Iris pigment epithelial cell (primary cell): ENCODE results near the gene SHD.

Experiments
- DNase-seq: peaks from one replicate; pipeline ENCODE4 v3.0.0-alpha.2; 2011; ENCODE audit warnings: low read depth

SHD gene

DNA sequence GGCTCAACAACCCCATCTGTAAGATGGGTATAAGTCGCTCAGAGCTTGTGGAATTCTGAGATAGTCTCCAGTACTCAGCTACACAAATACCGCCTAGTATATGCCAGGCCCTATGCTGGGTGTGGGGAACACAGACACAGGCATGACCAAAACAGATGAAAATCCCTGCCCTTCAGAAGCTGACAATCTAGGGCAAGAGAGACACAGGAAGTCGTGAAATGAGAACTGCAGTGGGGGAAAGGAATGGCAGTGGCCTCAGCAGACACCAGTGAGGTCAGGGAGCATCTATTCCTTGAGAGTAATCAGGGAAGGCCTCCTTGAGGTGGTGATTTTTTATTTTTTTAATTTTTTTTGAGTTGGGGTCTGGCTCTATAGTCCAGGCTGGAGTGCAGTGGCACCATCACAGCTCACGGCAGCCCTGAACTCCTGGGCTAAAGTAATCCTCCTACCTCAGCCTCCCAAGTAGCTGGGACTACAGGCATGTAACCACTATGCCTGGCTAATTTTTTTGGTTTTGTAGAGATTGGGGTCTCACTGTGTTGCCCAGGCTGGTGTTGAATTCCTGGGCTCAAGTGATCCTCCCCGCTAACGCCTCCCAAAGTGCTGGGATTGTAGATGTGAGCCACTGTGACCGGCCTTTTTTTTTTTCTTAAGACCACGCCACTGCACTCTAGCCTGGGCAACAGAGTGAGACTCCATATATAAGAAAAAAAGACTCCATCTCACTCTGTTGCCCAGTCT is 19.9 kb downstream of the SHD start:
- DNase-seq, result no peak

- no peak for DNase-seq
These were observed 21.5 kb downstream of the SHD start for GRCh38 chr19:4300589-4300988.

DNA sequence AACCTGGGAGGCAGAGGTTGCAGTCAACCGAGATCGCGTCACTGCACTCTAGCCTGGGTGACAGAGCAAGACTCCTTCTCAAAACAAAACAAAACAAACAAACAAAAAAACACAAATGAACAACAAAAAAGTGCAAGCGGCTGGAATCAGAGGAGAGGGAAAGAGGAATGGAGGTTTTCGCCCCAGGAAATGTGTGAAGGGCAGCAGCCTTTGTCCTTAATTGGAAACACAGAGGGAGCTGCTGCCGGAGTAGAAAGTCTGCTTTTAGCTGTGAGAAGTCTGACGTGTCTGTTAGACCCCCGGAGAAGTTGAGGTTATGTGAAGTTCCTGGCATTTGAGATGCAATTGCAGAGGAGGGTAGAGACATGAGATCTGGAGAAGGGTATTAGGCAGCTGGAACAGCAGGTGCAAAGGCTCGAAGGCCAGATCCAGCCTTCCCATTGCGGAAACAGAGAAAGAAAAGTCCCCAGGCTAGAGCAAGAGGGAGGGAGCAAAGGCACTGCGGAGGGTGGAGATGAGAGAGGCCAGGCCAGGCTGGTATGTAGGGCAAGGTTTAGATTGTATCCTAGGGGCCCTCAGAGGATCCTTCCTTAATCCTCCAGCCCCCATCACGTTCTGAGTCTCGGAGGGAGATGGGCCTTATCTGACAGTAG is 22.6 kb downstream of the SHD start:
- no peak for DNase-seq

- DNase-seq, result no peak
These were observed 23.2 kb downstream of the SHD start, which contains the start of gene TMIGD2 for GRCh38 chr19:4302243-4302640. TSS of gene TMIGD2 (minus strand) at chr19:4302389. CDS start at chr19:4302385, 4 bp downstream.

DNA sequence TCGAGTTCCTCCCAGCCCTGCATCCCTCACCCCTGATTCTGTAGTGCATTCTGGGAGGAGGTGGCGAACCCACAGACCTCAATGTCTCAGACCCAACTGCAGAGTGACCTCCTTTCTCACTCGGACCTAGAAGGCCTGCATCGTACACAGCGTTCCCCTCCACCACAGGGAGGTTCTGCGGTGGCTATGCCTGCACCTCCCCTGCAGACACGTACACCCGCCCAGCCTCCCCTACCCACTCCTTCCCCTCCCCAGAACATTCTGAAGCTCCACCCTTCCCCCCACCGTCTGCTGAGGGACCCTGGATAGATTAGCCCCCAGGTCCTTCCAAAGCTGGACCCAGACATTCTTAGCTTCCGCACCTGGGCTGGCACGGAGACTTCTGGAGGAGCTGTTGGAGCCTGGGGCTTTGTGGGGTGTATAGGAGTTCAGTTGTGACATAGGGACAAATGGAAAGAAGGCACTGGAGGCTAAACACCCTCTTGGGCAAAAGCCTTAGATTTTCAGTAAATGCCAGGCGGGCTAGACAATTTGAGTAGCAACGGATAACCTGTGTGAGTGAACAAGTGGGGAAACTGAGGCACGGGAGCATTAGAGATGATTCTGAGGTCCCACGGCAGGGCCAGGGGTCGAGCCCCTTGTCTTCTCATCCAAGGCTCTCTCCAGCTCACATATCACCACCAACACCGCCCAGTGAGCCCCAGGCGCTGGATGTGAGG is 24.9 kb downstream of the SHD start:
- DNase-seq, result no peak

- DNase-seq, result peak; percentile 40
These were observed 25.6 kb downstream of the SHD start, which contains the start of gene FSD1 for GRCh38 chr19:4304538-4305256. TSS of gene FSD1 (plus strand) at chr19:4304598. CDS start at chr19:4304747, 149 bp downstream.

- no peak for DNase-seq
These were observed 26.2 kb downstream of the SHD start for GRCh38 chr19:4305257-4305612.

DNA sequence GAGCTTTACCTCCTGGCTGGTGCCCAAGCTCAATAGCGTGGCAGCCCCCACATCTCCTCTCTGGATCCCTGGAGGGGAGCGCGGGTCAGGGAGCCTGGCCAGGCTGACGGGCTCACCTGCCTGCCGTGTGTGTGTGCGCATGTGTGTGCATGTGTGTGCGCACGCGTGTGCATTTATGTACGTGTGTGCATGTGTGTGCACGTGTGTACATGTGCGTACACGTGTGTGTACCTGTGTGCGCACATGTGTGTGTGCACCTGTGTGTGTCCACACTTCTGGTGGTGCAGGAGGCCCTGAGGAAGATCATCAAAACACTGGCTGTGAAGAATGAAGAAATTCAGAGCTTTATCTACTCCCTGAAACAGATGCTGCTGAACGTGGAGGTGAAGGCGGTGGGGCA is 26.6 kb downstream of the SHD start:
- DNase-seq, result no peak

DNA sequence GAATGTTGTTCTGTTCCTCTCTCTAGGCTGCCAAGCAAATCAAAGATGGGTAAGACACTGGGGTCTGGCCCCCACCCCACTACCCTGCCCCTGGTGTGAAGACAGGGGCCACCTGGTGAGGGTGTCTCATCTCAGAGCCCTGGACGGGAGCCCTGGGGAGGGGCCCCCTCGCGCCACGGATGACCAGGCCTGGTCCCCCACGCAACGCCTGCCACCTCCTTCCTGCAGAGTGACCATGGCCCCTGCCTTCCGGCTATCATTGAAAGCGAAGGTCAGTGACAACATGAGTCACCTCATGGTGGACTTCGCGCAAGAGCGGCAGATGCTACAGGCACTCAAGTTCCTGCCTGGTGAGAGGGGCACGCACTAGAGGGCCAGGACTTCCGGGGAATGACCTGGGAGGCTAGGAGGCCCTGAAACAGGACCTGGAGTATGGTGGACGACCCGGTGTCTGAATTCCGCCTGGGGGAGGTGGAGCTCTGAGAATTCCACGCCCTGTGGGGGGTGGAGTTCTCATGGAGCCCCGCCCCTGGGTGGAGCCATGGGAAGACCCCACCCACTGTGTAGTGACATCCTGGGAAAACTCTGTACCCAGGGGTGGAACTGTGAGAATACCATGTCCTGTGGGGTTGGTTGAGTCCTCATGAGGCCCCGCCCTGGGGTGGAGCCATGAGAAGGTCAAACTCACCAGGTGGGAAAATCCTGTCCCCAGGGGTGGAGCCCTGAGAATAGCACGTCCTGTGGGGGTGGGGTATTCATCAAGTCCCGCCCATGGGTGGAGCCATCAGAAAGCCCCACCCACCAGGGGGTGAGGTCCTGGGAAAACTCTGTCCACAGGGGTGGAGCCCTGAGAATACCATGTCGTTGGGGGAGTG is 31.4 kb downstream of the SHD start:
- DNase-seq, result no peak

- DNase-seq, result no peak
These were observed 34.9 kb downstream of the SHD start for GRCh38 chr19:4313847-4314490.

- peak; percentile 28 for DNase-seq
These were observed 37.9 kb downstream of the SHD start for GRCh38 chr19:4316956-4317355.

GRCh38 chr19:4318460-4318859 is 39.4 kb downstream of the SHD start:
- no peak for DNase-seq

- no peak for DNase-seq
These were observed 40.1 kb downstream of the SHD start for GRCh38 chr19:4319067-4319718.

- DNase-seq, result no peak
These were observed 41.4 kb downstream of the SHD start for GRCh38 chr19:4320419-4320818.

GRCh38 chr19:4322942-4323665 is 44.0 kb downstream of the SHD start:
- DNase-seq, result no peak

GRCh38 chr19:4323692-4324091 is 44.6 kb downstream of the SHD start:
- DNase-seq, result no peak

DNA sequence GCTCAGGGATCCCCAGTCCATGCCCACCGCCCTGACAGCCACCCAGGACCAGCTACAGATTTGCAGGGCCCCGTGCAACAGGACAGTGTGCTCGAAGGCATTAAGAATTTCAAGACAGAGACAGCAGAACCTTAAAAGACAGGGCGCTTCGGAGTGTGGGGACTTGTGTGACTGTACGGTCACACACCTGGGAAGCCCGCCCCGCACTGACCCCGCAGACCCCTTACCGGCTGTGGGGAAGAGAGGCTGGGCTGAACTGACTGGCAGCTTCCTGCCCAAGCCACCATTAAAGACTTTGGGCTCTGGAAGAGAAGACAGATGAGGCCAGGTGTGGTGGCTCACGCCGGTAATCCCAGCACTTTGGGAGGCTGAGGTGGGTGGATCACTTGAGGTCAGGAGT is 45.2 kb downstream of the SHD start:
- DNase-seq, result no peak

DNA sequence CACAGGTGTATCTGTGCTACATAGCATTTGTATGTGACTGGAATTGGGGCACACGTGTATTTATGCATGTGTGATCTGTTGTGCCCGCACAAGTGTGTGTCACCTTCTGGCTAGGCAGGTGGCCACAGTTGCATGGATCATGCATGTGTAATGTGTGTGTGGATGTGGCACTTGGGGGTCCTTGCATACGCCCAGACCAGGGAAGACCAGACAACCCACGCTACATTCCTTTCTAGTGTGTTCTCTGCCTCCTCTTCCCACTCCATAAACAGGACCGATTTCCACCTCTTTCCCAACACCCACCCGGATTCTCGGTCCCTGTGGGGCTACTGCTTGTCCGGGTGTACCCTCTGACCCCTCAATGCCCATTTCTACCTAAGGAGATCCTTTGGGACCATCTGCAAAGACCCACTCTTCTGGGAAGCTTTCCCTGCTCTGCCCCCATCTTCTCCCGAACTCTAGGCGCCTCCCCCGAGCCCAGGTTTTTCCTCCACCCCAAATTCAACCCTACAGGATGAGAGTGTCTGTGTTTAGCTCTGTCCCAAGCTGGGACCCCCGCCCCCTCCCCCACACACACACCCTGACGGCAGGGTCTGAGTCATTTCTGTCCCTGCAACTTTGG is 47.3 kb downstream of the SHD start:
- DNase-seq, result no peak

GRCh38 chr19:4326837-4327251 is 47.8 kb downstream of the SHD start:
- no peak for DNase-seq
